ENCODE measurements around the gene KIAA0513.

The KIAA0513 gene

GRCh38 chr16:85081038-85081437, 53.4 kb downstream of the KIAA0513 start:
- Histone ChIP-seq H3K79me2 (ENCODE audit: insufficient read depth, low read length) (no peaks in the 10 kb centered on the region), H3F3A (ENCODE audit: low read depth) (no peaks in the 10 kb centered on the region), H3K9me2 (replicated peaks; ENCODE audit: low read depth, low read length) (no peaks in the 10 kb centered on the region), H3K4me3 (ENCODE audit: low read length, poor library complexity, severe bottlenecking) (no peak overlapping the region), H3K4me2 (ENCODE audit: low read depth, low read length, poor library complexity, severe bottlenecking) (no peak overlapping the region), H3K4me1 (ENCODE audit: insufficient read depth, low read length, poor library complexity, severe bottlenecking) (no peaks in the 10 kb centered on the region), H3K9ac (ENCODE audit: low read depth, low read length, poor library complexity, severe bottlenecking) (no peak overlapping the region), H3K36me3 (ENCODE audit: insufficient read depth, low read length) (no peaks in the 10 kb centered on the region), H3K27me3 (ENCODE audit: insufficient read depth, low read length, poor library complexity, severe bottlenecking) (no peaks in the 10 kb centered on the region), H2AFZ (ENCODE audit: low read length) (no peak overlapping the region), H3K9me3 (ENCODE audit: insufficient read depth, low read depth, low read length) (no peaks in the 10 kb centered on the region), H4K20me1 (ENCODE audit: insufficient read depth, low read length, poor library complexity, severe bottlenecking) (no peaks in the 10 kb centered on the region)
- TF ChIP-seq CTCF (conservative IDR thresholded peaks at IDR 0.05; ENCODE audit: low read length) (no peak), EZH2phosphoT487 (IDR thresholded peaks at IDR 0.05; ENCODE audit: borderline replicate concordance) (no peak)

GRCh38 chr16:85081765-85082164, 54.2 kb downstream of the KIAA0513 start:
- H3F3A ChIP-seq (ENCODE audit: low read depth): no peaks in the 10 kb centered on the region
- no peaks in the 10 kb centered on the region for H3K9me3 ChIP-seq (ENCODE audit: insufficient read depth, low read depth, low read length)
- H2AFZ ChIP-seq (ENCODE audit: low read length): no peak overlapping the region
- H3K79me2 ChIP-seq (ENCODE audit: insufficient read depth, low read length): no peaks in the 10 kb centered on the region
- no peaks in the 10 kb centered on the region for H3K4me1 ChIP-seq (ENCODE audit: insufficient read depth, low read length, poor library complexity, severe bottlenecking)
- H3K27me3 ChIP-seq (ENCODE audit: insufficient read depth, low read length, poor library complexity, severe bottlenecking): no peaks in the 10 kb centered on the region
- H3K9ac ChIP-seq (ENCODE audit: low read depth, low read length, poor library complexity, severe bottlenecking): no peak overlapping the region
- H4K20me1 ChIP-seq (ENCODE audit: insufficient read depth, low read length, poor library complexity, severe bottlenecking): no peaks in the 10 kb centered on the region
- no peak overlapping the region for H3K4me2 ChIP-seq (ENCODE audit: low read depth, low read length, poor library complexity, severe bottlenecking)
- no peak for TF ChIP-seq EZH2phosphoT487 (IDR thresholded peaks at IDR 0.05; ENCODE audit: borderline replicate concordance)
- no peak for TF ChIP-seq CTCF (conservative IDR thresholded peaks at IDR 0.05; ENCODE audit: low read length)
- no peaks in the 10 kb centered on the region for H3K9me2 ChIP-seq (replicated peaks; ENCODE audit: low read depth, low read length)
- no peaks in the 10 kb centered on the region for H3K36me3 ChIP-seq (ENCODE audit: insufficient read depth, low read length)
- H3K4me3 ChIP-seq (ENCODE audit: low read length, poor library complexity, severe bottlenecking): no peak overlapping the region

- H3K9ac ChIP-seq (ENCODE audit: low read depth, low read length, poor library complexity, severe bottlenecking): no peak overlapping the region
- H3K4me1 ChIP-seq (ENCODE audit: insufficient read depth, low read length, poor library complexity, severe bottlenecking): no peaks in the 10 kb centered on the region
- no peaks in the 10 kb centered on the region for H3K27me3 ChIP-seq (ENCODE audit: insufficient read depth, low read length, poor library complexity, severe bottlenecking)
- TF ChIP-seq CTCF (conservative IDR thresholded peaks at IDR 0.05; ENCODE audit: low read length) (no peak), EZH2phosphoT487 (IDR thresholded peaks at IDR 0.05; ENCODE audit: borderline replicate concordance) (no peak)
- no peak overlapping the region for H2AFZ ChIP-seq (ENCODE audit: low read length)
- no peaks in the 10 kb centered on the region for H3F3A ChIP-seq (ENCODE audit: low read depth)
- H4K20me1 ChIP-seq (ENCODE audit: insufficient read depth, low read length, poor library complexity, severe bottlenecking): no peaks in the 10 kb centered on the region
- H3K4me3 ChIP-seq (ENCODE audit: low read length, poor library complexity, severe bottlenecking): no peak overlapping the region
- no peaks in the 10 kb centered on the region for H3K9me3 ChIP-seq (ENCODE audit: insufficient read depth, low read depth, low read length)
- no peaks in the 10 kb centered on the region for H3K79me2 ChIP-seq (ENCODE audit: insufficient read depth, low read length)
- no peak overlapping the region for H3K4me2 ChIP-seq (ENCODE audit: low read depth, low read length, poor library complexity, severe bottlenecking)
- no peaks in the 10 kb centered on the region for H3K9me2 ChIP-seq (replicated peaks; ENCODE audit: low read depth, low read length)
- H3K36me3 ChIP-seq (ENCODE audit: insufficient read depth, low read length): no peaks in the 10 kb centered on the region
These were observed 54.8 kb downstream of the KIAA0513 start for GRCh38 chr16:85082173-85083050.
